ENCODE data around the gene DTX1. TPM values are rescaled to one million over a fixed set of nuclear protein-coding genes. Genes with fewer than 3 reads are reported as not detected.
A peak's percentile ranks its signal among the peaks of the same experiment; 100 is the strongest.

DTX1 gene
- total and polyA plus RNA-seq, 5 donors from 2014 or later: 0.64 to 7.8 (median 0.95) TPM

DNA sequence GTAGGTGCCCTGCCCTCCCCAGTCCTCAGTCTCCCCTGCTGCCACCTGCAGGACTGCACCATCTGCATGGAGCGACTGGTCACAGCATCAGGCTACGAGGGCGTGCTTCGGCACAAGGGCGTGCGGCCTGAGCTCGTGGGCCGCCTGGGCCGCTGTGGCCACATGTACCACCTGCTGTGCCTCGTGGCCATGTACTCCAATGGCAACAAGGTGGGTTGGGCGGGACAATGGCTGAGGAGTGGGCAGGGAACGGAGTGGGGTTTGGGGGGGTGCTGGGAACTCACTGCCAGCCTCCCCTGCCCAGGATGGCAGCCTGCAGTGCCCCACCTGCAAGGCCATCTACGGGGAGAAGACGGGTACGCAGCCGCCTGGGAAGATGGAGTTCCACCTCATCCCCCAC, 38.2 kb downstream of the DTX1 start:
- peaks cover 0 to 1% (median 0%) of the 10 kb centered on the region in 7 donors for H3K9me3 Mint-ChIP-seq
- Histone ChIP-seq H3K4me1 (ENCODE audit: control insufficient read depth, insufficient read depth, low read length, poor library complexity, severe bottlenecking) (peaks cover 29% of the 10 kb centered on the region), H3K36me3 (ENCODE audit: control insufficient read depth, insufficient read depth, low read length) (no peaks in the 10 kb centered on the region), H3K27ac (ENCODE audit: insufficient read depth, low read length, poor library complexity, severe bottlenecking) (no peak overlapping the region), H3K9me3 (ENCODE audit: control insufficient read depth in 2 of 2, low read length in 2 of 2) (no peaks in the 10 kb centered on the region), H3K27me3 (ENCODE audit: control insufficient read depth, insufficient read depth, low read length) (no peaks in the 10 kb centered on the region), H3K4me3 (ENCODE audit: low read depth, low read length) (no peak overlapping the region)
- H3K27ac Mint-ChIP-seq: no peak overlapping the region
- no peak for DNase-seq
- ATAC-seq (ENCODE audit: low read depth in 2 of 2): no peak
- H3K4me3 Mint-ChIP-seq: no peak overlapping the region
- peaks cover 13% of the 10 kb centered on the region for H3K36me3 Mint-ChIP-seq
- H3K4me1 Mint-ChIP-seq: peaks cover 0 to 58% (median 31%) of the 10 kb centered on the region in 4 donors
- no peaks in the 10 kb centered on the region for H3K27me3 Mint-ChIP-seq

DNA sequence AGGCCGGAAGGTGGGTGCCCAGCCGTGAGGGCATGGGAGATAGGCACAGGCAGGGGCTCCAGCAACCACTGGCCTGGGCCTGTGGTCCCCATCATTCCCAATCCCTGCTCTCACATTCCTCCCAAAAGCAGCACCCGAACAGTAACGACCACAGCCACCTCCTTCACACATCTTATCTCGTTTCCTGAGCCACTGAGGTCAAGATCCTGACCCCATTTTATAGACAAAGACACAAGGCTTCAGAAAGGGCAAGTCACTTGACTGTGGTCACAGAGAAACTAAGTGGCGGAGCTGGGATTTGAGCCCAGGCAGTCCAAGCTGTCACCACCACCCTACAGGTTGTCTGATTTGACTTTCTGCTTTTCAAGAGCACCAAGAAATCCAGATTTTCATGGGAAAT, 38.9 kb downstream of the DTX1 start:
- Histone ChIP-seq H3K4me3 (ENCODE audit: low read depth, low read length) (no peak overlapping the region), H3K36me3 (ENCODE audit: control insufficient read depth, insufficient read depth, low read length) (no peaks in the 10 kb centered on the region), H3K27me3 (ENCODE audit: control insufficient read depth, insufficient read depth, low read length) (no peaks in the 10 kb centered on the region), H3K27ac (ENCODE audit: insufficient read depth, low read length, poor library complexity, severe bottlenecking) (no peak overlapping the region), H3K4me1 (ENCODE audit: control insufficient read depth, insufficient read depth, low read length, poor library complexity, severe bottlenecking) (peaks cover 22% of the 10 kb centered on the region), H3K9me3 (ENCODE audit: control insufficient read depth in 2 of 2, low read length in 2 of 2) (no peaks in the 10 kb centered on the region)
- Mint-ChIP-seq H3K27me3 (no peaks in the 10 kb centered on the region), H3K4me3 (no peak overlapping the region), H3K4me1 (peaks cover 0 to 51% (median 24%) of the 10 kb centered on the region in 4 donors), H3K9me3 (peaks cover 0 to 1% (median 0%) of the 10 kb centered on the region in 7 donors), H3K36me3 (peaks cover 11% of the 10 kb centered on the region), H3K27ac (no peak overlapping the region)
- ATAC-seq (ENCODE audit: low read depth in 2 of 2): no peak
- DNase-seq: no peak

DNA sequence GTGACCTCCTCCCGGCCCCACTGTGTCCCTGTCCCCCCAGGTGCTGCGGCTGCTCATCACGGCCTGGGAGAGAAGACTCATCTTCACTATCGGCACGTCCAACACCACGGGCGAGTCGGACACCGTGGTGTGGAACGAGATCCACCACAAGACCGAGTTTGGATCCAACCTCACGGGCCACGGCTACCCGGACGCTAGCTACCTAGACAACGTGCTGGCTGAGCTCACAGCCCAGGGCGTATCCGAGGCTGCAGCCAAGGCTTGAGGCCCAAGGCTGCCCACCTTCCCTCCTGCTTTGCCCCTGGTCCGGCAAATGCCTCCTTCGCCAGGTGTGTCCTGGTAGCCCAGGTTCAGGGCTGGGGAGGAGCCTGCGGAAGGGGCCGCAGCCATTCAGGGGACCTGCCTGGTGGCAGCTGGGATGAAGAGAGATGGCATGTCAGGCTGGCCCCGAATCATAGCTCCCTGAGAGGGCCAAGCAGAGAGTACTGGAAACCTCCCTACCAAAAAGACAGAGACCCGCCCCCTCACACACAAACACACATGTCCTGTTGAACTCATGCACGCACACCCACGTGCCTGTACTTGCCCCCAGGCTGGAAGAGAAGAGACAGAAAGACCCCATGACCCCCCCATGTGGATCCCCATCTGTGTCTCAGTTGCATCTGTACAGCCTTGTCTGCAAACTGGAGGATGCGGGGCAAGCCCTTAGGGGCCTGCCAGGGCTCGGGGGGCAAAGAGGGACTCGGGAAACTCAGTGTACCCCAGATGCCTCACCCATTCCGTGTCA, 40.3 kb downstream of the DTX1 start:
- Histone ChIP-seq H3K4me3 (ENCODE audit: low read depth, low read length) (no peak overlapping the region), H3K27ac (ENCODE audit: insufficient read depth, low read length, poor library complexity, severe bottlenecking) (no peak overlapping the region), H3K9me3 (ENCODE audit: control insufficient read depth in 2 of 2, low read length in 2 of 2) (no peaks in the 10 kb centered on the region), H3K27me3 (ENCODE audit: control insufficient read depth, insufficient read depth, low read length) (no peaks in the 10 kb centered on the region), H3K36me3 (ENCODE audit: control insufficient read depth, insufficient read depth, low read length) (no peaks in the 10 kb centered on the region), H3K4me1 (ENCODE audit: control insufficient read depth, insufficient read depth, low read length, poor library complexity, severe bottlenecking) (peaks cover 8% of the 10 kb centered on the region)
- no peak overlapping the region for H3K27ac Mint-ChIP-seq
- peaks cover 0 to 37% (median 11%) of the 10 kb centered on the region in 4 donors for H3K4me1 Mint-ChIP-seq
- H3K9me3 Mint-ChIP-seq: peaks cover 0 to 1% (median 0%) of the 10 kb centered on the region in 7 donors
- no peaks in the 10 kb centered on the region for H3K27me3 Mint-ChIP-seq
- peaks cover 2% of the 10 kb centered on the region for H3K36me3 Mint-ChIP-seq
- ATAC-seq (ENCODE audit: low read depth in 2 of 2) (no peak), DNase-seq (no peak)
- no peak overlapping the region for H3K4me3 Mint-ChIP-seq

DNA sequence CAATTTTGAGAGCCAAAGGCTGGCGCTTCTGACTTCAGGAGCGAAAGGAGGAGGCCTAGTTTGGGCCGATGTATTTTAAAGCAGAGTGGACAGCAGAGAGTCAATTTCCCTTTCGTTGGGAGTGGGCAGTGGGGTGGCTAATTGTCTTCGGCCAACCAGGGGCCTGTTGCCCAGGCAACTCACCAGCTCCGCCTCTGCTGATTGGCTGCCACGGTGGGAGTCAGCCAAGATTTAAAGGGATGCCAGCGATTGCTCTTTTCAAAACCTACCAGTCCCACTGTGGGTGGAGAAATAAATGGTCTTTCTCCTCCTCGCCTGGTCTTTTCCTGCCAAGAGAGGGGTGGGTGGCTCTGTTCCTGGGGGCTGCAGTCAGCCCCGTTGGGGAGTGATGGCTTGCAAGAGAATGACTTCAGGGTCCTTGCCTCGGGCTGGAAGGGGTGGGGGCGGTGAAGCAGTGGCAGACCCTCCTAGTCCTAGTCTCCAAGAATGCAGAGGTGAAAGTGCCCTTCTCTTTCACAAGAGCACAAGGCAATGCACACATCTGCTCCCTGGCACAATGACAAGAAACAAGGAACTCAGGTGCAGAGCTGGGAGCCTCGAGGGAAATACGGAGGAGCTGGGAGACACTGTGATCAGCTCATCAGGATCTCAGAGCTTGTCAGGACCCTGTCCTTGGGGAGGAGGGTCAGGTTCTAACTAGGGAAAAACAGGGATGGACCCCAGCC, 41.3 kb downstream of the DTX1 start:
- Mint-ChIP-seq H3K4me1 (peaks cover 0 to 30% (median 5%) of the 10 kb centered on the region in 4 donors), H3K4me3 (no peak overlapping the region), H3K9me3 (peaks cover 0 to 1% (median 0%) of the 10 kb centered on the region in 7 donors), H3K27ac (peak overlapping the region; percentile 60 to 85 (median 66)), H3K36me3 (no peaks in the 10 kb centered on the region), H3K27me3 (no peaks in the 10 kb centered on the region)
- no peaks in the 10 kb centered on the region for H3K36me3 ChIP-seq (ENCODE audit: control insufficient read depth, insufficient read depth, low read length)
- H3K4me1 ChIP-seq (ENCODE audit: control insufficient read depth, insufficient read depth, low read length, poor library complexity, severe bottlenecking): peaks cover 3% of the 10 kb centered on the region
- DNase-seq: no peak
- no peak for ATAC-seq (ENCODE audit: low read depth in 2 of 2)
- H3K27me3 ChIP-seq (ENCODE audit: control insufficient read depth, insufficient read depth, low read length): no peaks in the 10 kb centered on the region
- no peak overlapping the region for H3K27ac ChIP-seq (ENCODE audit: insufficient read depth, low read length, poor library complexity, severe bottlenecking)
- H3K4me3 ChIP-seq (ENCODE audit: low read depth, low read length): no peak overlapping the region
- no peaks in the 10 kb centered on the region for H3K9me3 ChIP-seq (ENCODE audit: control insufficient read depth in 2 of 2, low read length in 2 of 2)

DNA sequence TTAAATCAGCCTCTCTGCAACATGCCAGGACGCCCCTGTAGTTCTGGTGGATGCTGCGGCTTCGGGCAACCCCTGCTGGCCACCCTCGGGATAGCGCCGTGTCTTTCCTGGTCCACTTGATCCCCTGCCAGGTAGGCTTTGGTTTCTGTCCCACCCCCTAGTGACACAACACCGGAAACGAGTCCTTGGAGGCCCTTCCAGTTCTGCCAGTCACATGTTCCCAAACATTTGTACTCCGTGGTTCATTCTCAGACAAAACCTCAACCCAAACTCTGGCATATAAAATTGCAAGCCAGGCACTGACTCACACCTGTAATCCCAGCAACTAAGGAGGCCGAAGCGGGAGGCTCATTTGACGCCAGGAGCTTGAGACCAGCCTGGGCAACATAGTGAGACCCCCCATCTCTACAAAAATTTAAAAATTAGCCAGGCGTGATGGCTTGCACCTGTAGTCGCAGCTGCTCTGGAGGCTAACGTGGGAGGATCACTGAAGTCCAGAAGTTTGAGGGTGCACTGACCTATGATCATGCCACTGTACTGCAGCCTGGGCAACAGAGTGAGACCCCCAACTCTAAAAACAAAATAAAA, 42.0 kb downstream of the DTX1 start:
- H3K9me3 Mint-ChIP-seq: peaks cover 0 to 1% (median 0%) of the 10 kb centered on the region in 7 donors
- DNase-seq: peak; percentile 40 to 61 (median 60)
- H3K36me3 Mint-ChIP-seq: no peaks in the 10 kb centered on the region
- H3K27ac Mint-ChIP-seq: peak overlapping the region; percentile 38 to 66 (median 60)
- no peak overlapping the region for H3K4me3 ChIP-seq (ENCODE audit: low read depth, low read length)
- H3K27me3 Mint-ChIP-seq: no peaks in the 10 kb centered on the region
- H3K4me1 ChIP-seq (ENCODE audit: control insufficient read depth, insufficient read depth, low read length, poor library complexity, severe bottlenecking): peaks cover 4% of the 10 kb centered on the region
- peaks cover 0 to 30% (median 5%) of the 10 kb centered on the region in 4 donors for H3K4me1 Mint-ChIP-seq
- H3K36me3 ChIP-seq (ENCODE audit: control insufficient read depth, insufficient read depth, low read length): no peaks in the 10 kb centered on the region
- no peaks in the 10 kb centered on the region for H3K27me3 ChIP-seq (ENCODE audit: control insufficient read depth, insufficient read depth, low read length)
- no peak overlapping the region for H3K4me3 Mint-ChIP-seq
- no peak overlapping the region for H3K27ac ChIP-seq (ENCODE audit: insufficient read depth, low read length, poor library complexity, severe bottlenecking)
- ATAC-seq (ENCODE audit: low read depth in 2 of 2): peak; percentile 55 to 65
- H3K9me3 ChIP-seq (ENCODE audit: control insufficient read depth in 2 of 2, low read length in 2 of 2): no peaks in the 10 kb centered on the region

DNA sequence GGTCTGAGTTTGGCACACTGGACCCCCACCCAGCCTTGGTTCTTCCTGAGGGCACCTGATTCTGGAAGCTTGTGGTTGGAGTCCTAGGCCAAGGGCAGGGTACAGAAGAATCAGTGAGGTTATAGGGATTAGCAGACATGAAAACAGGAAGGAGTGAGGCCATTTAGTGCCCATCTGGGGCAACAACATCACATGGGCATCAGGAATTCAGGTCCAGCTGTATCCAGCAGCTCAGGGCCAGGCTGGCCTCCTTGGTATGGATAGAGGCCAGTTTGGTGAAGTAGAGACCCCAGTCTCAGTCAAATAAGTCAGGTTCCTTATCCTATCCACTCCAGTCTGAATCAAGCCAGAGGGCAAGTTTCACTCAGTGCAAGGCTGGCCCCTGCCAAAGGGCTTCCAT, 42.8 kb downstream of the DTX1 start:
- peaks cover 7% of the 10 kb centered on the region for H3K4me1 ChIP-seq (ENCODE audit: control insufficient read depth, insufficient read depth, low read length, poor library complexity, severe bottlenecking)
- Mint-ChIP-seq H3K4me1 (peaks cover 0 to 34% (median 5%) of the 10 kb centered on the region in 4 donors), H3K4me3 (no peak overlapping the region), H3K36me3 (no peaks in the 10 kb centered on the region), H3K27ac (peak overlapping the region in 1 of 3 donors; percentile 55), H3K9me3 (peaks cover 0 to 1% (median 0%) of the 10 kb centered on the region in 7 donors), H3K27me3 (no peaks in the 10 kb centered on the region)
- no peaks in the 10 kb centered on the region for H3K9me3 ChIP-seq (ENCODE audit: control insufficient read depth in 2 of 2, low read length in 2 of 2)
- no peak overlapping the region for H3K4me3 ChIP-seq (ENCODE audit: low read depth, low read length)
- DNase-seq: no peak
- H3K36me3 ChIP-seq (ENCODE audit: control insufficient read depth, insufficient read depth, low read length): no peaks in the 10 kb centered on the region
- no peak for ATAC-seq (ENCODE audit: low read depth in 2 of 2)
- H3K27me3 ChIP-seq (ENCODE audit: control insufficient read depth, insufficient read depth, low read length): no peaks in the 10 kb centered on the region
- H3K27ac ChIP-seq (ENCODE audit: insufficient read depth, low read length, poor library complexity, severe bottlenecking): no peak overlapping the region

DNA sequence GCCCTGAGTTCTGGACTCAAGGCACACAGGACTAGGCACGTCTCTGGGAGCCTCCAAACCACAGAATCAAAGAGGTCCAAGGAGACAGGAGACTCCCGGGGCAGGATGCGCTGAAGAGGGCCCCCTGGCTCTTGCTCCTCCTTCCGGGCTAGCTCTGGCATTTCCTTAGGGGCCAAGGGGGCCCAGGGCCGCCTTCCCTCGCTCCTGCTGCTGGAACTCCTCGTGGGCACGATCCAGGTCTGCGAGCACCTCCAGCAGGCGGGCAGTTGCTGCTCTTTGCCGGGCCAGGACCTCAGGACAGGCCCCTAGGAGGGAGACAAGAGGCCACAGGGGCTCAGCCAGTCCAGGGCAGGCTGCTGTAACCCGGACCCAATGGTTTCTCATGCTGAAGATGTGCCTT, 43.2 kb downstream of the DTX1 start:
- Histone ChIP-seq H3K4me3 (ENCODE audit: low read depth, low read length) (no peak overlapping the region), H3K27ac (ENCODE audit: insufficient read depth, low read length, poor library complexity, severe bottlenecking) (no peak overlapping the region), H3K4me1 (ENCODE audit: control insufficient read depth, insufficient read depth, low read length, poor library complexity, severe bottlenecking) (peaks cover 7% of the 10 kb centered on the region), H3K27me3 (ENCODE audit: control insufficient read depth, insufficient read depth, low read length) (no peaks in the 10 kb centered on the region), H3K36me3 (ENCODE audit: control insufficient read depth, insufficient read depth, low read length) (no peaks in the 10 kb centered on the region), H3K9me3 (ENCODE audit: control insufficient read depth in 2 of 2, low read length in 2 of 2) (no peaks in the 10 kb centered on the region)
- Mint-ChIP-seq H3K27ac (peak overlapping the region in 1 of 3 donors; percentile 46), H3K4me1 (peaks cover 0 to 37% (median 5%) of the 10 kb centered on the region in 4 donors), H3K27me3 (no peaks in the 10 kb centered on the region), H3K9me3 (peaks cover 0 to 1% (median 0%) of the 10 kb centered on the region in 7 donors), H3K36me3 (no peaks in the 10 kb centered on the region), H3K4me3 (no peak overlapping the region)
- DNase-seq (no peak), ATAC-seq (ENCODE audit: low read depth in 2 of 2) (no peak)
